COLO829 (cell line): Measurements from ENCODE around the gene MECP2.

Experiments used
- DNase-seq: peaks from one replicate; pipeline ENCODE4 v3.0.0; 2012; ENCODE audit warnings: low spot score

The MECP2 gene

DNA sequence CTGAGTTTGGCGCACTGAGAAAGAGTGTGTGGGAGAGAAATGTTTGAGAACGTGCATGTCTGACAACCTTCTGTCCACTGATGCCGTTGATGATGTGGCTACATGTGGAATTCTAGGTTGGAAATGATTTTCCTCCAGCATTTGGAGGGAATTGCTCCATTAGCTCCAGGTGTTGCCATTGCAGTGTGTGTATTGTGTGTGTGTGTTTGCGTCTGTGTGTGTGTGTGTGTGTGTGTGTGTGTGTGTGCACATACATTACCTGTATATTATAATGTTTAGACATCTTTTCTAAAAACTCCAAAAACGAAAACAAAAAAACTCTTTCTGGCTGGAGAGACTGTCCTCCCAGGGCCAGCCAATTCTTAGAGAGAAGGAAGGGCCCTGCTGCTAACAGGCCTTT lies 18.2 kb upstream of the MECP2 start:
- no peak for DNase-seq

DNA sequence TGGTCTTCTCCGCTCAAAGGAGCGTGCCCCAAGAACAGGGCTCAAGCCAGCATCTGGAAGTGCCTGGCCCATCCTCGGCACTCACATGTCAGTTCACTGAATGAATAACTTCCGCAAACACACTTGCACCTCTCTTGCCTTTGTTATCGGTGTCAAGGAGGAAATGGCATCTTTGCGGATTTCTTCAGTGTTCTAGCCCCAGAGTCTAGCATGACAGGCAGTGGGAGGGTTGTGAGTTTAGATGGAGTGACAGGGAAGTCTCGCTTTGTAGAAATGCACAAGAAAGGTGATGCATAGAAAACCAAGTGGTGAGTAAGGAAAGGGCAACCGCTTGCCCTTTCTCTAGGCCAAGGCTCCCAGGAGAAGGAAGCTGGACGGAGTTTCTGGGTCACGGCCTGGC lies 17.6 kb upstream of the MECP2 start:
- no peak for DNase-seq

DNA sequence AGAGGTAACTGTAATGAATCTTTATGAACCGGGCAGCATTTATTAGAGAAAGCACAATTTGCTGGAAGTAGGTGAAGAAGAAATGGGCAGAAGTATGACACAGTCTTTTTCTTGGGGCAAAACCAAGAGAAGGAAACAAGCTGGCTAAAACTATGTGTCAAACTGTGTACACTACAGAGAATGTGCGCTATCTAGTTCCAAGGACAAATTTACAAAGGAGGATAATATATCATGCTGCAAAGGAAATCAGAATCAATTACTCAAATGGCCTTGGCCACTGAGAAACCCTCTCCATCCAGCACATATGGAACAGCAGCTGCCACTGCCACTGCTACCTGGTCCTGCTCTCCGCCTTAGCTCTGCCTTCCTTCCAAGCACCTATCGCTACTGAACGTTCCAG lies 17.1 kb upstream of the MECP2 start:
- DNase-seq = no peak

DNA sequence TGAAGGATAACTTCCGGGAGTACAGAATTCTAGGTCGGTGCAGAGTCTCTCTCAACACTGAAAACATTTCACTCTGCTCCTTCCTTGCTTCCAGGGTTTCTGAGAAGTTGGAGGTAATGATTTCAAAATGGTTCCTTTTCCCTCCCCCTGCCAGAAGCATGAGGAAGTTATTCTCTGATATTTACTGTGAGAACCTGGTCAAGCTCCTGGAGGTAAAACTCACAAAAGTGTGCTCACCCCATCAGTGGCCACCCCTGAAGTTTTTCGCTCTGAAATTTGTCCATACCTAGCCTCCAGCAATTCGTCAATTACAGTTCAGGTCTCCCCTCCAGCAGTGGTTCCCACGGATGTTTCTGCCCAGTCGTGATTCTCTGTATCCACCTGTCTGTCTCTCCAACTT lies 16.2 kb upstream of the MECP2 start:
- DNase-seq = no peak

DNA sequence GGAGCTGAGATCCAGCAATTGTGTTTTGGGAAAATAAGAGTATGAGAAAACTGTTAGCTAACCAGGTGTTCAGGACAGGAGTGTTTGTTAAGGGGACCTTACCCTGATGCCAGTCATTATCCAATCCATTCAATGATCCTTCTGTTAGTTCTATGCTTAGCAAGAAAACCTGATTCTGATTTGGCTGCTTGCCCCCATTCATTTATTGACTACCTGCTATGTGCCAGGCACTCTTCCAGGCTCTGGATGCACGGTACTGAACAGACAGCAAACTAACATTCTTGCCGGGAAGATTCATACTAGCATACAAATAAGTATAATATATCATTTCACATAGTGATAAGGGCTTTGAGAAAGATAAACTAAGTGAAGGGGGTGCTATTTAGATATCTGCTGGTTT lies 1.0 kb upstream of the MECP2 start:
- DNase-seq = no peak

DNA sequence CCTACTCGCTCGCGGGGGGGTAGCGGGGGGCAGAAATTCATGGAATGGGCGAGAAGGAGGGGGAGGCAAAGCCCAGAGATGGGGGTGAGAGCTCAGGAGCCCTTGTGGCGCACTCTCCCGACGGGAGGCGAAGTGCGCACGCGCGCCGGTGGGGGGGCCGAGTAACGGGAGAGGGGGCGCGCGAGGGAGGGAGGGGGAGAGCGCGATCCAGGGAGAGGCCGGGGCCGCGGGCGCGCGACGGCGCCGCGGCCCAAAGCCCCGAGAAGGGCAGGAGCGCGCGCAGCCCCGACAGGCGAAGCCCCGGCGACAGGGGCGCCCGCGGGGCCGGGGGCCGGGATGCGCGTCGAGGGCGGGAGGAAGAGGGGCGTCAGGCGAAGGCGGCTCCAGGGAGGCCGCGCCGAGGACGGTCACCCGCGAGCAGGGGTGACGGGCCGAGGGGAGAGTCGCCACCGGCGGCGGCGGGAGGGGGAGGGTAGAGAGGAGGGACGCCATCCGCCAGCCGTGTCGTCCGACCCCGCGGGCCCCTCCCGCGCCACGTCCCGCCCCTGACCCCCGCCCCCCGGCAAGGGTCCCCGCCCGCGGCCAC lies 421 bp downstream of the MECP2 start:
- peak; percentile 71 for DNase-seq

DNA sequence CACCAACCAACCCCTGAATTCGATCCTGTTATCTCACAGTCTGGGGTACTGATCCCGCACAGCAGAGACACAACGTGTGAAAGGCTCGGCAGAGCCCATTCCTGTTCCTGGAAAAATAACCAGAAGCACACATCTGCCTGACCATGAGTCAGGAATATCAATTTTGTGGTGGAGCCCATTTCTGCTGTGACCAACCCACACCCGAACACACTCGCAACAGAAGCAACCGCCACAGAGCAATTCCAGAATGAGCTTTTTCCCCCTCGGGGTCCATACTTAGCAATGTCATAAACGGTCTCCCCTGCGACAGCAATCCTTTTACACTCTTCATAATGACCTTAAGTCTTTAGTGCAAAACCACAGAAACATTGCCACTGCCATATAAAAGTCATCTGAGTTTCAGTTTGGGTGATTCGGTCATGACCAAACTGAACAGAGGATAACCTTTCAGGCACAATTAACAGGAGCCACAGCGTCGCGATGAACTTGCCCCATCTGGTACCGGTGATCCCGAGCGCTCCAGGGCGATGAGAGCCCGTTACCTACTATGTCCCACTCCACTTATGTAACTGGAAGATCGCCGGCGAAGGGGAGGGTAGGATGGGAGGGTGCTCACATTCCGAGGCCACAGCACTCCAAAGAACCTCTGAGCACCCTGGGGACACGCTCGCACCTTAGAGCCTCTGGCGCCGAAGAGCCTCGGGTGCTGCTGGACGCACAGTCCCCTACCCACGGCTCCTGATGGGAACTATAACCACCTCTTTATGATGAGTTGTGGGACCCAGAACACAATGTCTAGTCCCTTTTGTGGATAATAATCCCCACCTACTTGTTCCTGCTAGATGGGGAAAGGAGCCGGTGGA lies 1.1 kb downstream of the MECP2 start:
- no peak for DNase-seq

DNA sequence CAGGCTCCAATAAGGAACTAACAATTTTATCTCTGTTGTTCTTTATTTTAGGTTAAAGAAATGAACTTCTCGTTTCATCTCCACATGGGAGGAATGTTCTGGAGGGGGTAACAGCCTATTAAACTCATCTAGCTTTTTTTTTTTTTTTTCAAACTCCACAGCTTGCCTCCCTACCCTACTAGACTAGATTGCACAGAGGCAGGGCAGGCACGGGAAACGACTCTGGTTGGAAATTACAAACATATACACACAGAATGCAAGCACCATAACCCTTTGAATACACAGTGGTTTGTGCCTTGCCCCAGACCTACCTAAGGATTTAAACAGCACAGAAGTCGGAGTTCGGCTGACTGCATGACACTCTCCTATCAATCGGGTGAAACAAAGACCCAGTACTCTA lies 2.7 kb downstream of the MECP2 start:
- no peak for DNase-seq

DNA sequence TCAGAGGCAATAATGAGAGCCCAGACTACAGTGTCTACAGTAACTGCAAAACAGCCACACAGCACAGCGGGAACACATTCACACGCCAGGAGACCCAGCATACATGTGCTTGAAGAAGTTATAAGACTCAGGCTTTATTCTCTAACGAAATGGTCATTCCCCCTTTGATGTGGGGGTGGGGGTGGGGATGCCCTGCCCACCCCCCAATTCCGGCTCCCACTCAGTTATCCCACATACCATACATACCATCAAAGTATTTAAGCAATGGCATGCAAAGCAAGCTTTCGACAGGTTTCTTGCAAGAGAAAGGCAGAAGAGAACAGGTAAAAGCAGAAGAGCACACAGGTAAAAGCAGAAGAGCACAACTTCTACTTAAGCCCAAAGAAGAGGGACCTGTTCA lies 3.6 kb downstream of the MECP2 start:
- DNase-seq = no peak

DNA sequence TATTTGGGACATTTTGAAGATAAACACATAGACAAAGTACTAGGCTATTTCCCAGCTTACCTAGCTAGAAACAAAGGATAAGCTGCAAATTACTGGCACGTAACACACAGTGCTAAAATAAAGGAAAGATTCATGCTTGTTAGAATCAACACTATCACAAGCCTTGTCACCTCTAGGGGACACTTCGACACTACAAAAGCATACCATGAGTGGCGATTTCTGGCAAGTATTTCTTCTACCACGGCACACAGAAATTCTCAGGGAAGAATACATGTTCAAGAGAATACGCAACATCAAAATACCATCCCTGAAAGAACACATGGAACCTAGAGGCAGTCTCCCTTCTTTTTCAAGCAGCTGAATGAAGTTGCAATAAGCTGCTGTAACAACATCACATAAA lies 5.1 kb downstream of the MECP2 start:
- no peak for DNase-seq

DNA sequence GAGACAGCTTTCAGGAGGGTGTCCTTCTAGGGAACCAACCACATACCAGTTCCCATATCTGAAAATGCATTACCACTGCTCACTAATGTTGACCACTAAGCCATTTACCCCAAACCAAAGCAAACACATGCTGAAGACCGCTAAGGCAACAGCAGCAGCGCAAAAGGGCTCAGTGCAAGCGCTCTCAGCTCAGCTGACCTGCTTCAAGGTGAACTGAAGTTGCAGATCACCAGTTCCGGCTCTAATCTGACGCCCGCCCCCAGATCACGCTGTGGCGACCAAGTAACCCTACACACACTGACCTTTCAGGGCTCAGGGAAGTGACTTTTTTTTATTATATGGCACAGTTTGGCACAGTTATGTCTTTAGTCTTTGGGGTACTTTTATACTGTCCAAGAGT lies 5.8 kb downstream of the MECP2 start:
- no peak for DNase-seq

DNA sequence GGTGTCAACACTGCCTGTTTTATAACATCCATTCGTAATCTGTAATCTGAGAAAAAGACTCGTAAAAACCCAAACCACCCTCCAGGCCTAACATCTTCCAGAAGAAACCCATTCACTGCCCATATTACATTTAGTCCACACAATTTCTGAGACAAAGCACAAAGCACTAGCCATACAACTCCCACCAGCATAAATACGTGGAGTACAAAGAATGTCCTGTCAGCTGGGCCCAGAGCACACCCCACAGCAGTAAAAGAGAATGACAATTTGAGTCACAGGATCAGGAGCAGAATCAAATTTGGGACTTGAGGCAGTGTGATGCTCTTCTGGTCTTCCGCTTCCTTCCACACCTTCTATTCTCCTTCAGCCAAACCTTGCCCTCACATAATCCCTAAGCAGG lies 6.8 kb downstream of the MECP2 start:
- DNase-seq = peak; percentile 81

DNA sequence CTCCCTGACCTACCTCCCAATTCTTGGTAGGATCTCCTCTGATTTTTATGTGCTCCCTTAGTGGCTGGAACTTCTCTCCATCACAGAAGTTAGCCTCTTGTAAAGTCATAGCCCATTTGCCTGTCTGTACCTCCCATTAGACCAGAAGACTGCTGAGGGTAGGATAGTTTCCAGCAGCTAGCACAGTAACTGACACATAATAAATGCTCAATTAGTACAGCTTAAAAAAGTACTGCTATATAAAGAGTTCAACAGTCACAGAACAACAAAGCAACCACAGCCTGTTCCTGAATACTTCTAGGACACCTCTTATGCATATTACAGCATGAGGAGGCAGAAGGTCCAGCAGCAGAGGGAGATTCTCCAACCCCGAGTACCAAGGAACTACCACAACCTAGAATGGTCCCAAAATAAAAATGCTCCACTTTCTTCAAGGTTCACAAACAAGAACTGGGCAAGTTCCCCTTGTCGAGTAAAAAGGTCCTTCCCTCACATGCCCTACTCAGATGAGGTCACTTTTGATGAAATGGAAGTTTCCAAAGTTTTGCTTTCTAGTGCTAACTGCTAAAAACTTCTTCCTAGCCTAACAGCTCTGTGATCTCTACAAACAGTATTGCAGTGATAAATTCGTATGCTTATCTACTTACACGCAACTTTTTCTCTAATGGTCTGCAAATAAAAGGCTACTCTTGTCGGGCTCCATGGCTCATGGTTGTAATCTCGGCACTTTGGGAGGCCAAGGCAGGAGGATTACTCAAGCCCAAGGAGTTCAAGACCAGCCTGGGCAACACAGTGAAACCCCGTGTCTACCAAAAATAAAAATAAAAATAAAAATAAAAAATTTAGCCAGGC lies 12.8 kb downstream of the MECP2 start:
- no peak for DNase-seq

DNA sequence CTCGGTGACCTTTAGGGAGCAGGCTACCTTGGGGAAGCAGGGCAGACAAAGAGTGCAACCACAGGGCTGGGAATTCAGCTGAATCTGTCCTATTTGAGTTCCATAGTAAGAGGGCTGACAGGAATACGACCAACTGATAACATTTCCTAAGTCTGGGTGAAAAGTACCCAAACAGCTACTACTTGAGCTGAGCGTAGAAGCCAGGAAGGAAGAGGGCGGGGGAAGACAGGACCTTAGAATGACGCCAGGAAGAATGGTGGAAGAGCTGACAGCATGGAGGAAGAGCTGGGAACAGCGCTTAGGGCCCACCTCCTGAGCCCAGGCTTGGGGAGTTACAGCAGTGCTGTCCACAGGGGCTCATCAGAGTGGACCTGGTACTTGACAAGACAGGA lies 14.4 kb downstream of the MECP2 start:
- DNase-seq = no peak

DNA sequence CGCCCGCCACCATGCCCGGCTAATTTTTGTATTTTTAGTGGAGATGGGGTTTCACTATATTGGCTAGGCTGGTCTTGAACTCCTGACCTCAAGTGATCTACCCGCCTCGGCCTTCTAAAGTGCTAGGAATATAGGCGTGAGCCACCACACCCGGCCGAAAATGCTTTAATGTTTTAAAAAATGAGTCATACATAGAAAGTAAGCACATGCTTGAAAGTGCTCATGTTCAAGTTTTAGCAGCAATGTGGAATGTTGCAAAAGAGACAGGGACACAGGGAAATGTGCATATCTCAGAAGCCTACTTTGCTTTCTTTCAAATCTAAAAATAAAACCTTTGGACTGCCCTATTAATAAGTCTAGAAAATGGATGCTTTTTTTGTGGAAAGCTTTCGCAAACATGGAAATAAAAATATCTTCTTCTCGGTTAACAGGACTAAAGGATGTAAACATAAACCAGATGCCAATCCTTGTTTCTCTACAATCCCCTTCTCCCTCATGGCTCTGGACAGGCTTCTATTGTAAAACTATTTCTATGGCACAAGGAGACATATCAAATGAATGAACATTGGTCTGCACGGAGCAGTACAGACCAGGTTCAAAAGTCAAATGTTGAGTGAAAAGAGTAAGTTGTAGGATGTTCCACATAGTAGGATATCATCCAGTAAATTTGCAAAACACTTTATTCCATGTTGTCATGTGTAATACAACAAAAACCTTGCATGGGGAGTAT lies 15.0 kb downstream of the MECP2 start:
- no peak for DNase-seq

DNA sequence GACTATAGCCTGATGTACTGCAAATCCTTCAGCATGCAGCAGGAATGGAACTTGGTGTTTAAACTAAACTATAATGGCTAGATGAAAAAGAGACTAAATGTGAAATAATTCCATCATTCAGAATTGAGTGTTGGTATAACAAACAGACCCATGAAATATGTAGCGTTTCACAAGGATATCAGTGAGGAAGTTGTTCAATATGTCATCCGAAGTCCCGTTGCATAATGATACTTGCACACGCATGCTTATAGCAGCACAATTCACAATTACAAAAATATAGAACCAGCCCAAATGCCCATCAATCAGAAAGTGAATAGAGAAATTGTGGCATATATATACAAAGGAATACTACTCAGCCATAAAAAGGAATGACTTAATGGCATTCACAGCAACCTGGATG lies 20.4 kb downstream of the MECP2 start:
- DNase-seq = no peak

DNA sequence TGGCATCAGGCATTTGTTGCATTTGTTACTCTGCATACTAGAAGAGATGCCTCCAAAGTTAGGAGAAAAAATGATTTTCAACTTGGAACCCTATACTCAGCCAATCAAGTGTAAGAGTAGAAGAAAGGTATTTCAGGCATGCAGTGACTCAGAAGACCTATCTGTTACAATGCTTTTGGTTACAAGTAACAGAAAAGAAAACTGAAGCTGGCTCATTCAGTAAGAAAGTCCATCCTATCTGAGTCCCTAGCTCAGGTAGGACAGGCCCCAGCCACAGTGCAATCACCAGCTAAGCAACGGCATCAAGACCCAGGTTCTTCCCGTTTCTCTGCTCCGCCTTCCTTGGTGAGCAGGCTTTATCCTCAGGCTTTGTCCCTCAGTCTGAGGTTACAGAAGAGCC lies 23.3 kb downstream of the MECP2 start:
- DNase-seq = no peak

DNA sequence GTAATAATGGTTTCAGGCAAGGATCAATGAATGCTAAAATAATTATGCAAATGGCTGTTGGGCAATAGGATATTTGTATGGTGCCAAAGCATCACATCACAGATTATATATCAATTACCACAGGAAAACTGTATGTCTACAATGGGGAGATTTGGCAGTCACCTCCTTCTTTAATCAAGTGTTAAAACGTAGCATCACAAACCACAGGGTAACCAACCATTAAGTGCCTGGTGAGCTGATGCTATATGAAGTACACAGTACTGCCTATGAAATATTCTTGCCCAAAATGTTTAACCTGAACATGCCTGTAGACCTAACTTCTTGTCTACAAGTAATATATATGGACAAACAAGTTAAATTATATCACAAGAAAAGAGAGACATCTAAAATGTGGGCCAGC lies 25.3 kb downstream of the MECP2 start:
- no peak for DNase-seq

DNA sequence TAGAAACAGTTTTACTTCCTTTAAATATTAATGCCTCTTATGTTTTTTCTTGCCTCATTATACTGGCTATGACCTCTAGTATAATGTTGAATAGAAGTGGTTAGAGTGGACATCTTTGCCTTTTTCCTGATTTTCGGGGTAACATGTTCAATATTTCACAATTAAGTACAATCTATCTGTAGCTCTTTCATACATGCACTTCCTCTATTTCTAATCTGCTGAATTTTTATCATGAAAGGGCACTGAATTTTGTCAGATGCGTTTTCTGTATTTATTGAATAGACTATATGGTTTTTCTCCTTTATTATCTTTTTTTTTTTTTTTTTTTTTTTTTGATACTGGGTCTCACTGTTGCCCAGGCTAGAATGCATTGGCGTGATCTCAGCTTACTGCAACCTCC lies 29.0 kb downstream of the MECP2 start:
- DNase-seq = no peak

DNA sequence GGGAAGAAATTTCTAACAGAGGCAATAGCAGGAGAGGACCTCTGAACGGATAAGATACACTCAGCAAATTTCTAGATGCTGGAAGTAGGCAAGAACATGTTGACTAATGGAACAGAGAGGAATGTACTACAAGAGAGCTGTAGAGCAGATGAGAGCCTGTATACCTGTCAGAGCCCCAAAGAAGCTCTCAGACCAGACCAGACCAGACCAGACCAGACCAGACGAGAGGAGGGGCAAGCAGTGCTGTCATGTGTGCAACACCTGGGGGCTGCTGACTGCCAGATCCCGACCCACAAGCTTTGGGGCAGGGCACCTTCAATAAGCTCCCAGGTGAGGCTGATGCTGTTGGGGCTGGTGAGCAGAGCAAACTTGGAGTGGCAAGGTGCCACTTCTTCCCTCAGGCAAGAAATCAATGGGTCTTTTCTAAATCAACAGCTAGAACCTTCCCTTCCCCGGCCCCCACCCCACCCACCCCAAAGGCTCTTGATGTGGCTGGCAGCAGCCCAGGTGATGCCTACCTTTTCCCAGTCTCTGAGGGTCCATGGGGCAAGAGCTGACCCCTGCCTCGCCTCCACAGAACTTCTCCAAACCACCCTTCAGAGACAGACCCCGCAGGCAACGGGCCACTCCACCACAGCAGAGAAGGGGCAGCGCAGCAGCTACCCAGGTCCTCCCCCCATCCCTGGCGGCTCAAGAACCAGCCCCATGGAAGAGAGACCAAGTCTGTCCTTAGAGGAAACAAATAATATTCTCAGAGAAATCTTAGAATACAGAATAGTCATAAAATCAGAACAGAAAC lies 32.7 kb downstream of the MECP2 start:
- no peak for DNase-seq

DNA sequence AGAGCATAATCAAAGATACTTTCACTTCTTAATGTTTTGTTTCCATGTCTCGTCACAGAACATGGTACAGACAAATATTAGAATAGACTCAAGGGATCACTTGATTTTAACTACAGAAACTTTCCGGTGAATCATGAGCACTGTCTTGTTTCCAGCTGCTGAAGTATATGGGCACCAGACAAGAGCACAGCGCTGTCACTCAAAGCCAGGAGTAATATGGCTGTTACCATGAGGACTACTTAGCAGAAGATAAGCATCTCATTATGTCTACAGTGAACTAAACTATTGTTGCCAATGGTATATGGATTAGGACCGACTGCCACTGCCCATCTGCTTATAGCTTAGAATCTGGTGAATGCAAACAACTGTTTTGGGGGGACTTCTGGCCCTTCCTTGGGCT lies 34.3 kb downstream of the MECP2 start:
- DNase-seq = no peak

DNA sequence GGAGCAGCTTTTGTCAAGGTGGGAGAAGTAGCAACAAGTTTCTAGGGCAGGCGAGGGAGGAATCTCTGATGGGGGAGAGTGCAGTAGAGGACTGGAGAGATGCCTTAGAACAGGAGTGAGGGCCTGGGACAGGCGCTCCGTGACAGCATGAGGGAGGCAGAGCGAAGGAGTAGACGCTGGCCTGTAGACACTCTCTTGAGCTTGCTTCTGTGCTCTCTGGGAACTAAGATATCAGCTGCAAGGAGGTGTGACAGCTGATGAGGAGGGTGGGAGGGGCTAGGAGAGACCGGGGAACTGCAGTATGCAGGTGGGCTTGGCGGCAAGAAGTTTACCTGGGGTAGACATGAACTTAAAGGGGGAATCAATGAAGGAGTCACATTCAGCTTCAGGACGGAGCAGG lies 35.7 kb downstream of the MECP2 start:
- no peak for DNase-seq
